Fibroblast of pulmonary artery (primary cell): ENCODE results near the gene NR4A3.

ENCODE experiments used
- DNase-seq: peaks from one replicate; pipeline ENCODE4 v3.0.0-alpha.2; 2010; ENCODE audit warnings: low read depth
- H3K4me3 ChIP-seq: replicated peaks from 2 replicates; pipeline ENCODE4 v1.5.1; 2011; ENCODE audit warnings: low read depth, mild to moderate bottlenecking, control low read depth, low read length, moderate library complexity
- CTCF ChIP-seq: IDR thresholded peaks from 2 replicates; pipeline ENCODE4 v1.5.1; 2011; ENCODE audit warnings: mild to moderate bottlenecking, control low read depth, low read length, inconsistent platforms; ENCODE audit errors: missing control alignments

NR4A3 gene

GRCh38 chr9:99825172-99826046, 3.7 kb downstream of the NR4A3 start:
- H3K4me3 ChIP-seq = peak overlapping the region; percentile 78
- no peak for DNase-seq
- no peak for TF ChIP-seq CTCF

- no peak overlapping the region for H3K4me3 ChIP-seq
- DNase-seq = no peak
- TF ChIP-seq CTCF = no peak
These were observed 4.9 kb downstream of the NR4A3 start for GRCh38 chr9:99826579-99826978.

GRCh38 chr9:99827244-99827643, 5.6 kb downstream of the NR4A3 start:
- no peak overlapping the region for H3K4me3 ChIP-seq
- TF ChIP-seq CTCF = no peak
- DNase-seq = no peak

GRCh38 chr9:99828054-99828416, 6.3 kb downstream of the NR4A3 start:
- DNase-seq = no peak
- TF ChIP-seq CTCF = no peak
- H3K4me3 ChIP-seq = no peak overlapping the region

DNA sequence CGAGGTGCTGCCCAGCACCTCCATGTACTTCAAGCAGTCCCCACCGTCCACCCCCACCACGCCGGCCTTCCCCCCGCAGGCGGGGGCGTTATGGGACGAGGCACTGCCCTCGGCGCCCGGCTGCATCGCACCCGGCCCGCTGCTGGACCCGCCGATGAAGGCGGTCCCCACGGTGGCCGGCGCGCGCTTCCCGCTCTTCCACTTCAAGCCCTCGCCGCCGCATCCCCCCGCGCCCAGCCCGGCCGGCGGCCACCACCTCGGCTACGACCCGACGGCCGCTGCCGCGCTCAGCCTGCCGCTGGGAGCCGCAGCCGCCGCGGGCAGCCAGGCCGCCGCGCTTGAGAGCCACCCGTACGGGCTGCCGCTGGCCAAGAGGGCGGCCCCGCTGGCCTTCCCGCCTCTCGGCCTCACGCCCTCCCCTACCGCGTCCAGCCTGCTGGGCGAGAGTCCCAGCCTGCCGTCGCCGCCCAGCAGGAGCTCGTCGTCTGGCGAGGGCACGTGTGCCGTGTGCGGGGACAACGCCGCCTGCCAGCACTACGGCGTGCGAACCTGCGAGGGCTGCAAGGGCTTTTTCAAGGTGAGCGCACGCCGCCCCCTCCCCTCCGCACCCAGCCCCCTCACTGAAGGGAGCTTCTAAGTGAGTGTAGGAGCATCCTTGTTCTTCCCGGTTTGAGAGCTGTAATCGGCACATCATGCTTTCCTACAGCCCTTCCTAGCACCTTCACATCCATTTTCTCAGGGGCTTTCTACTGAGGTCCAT, 6.9 kb downstream of the NR4A3 start:
- no peak for TF ChIP-seq CTCF
- H3K4me3 ChIP-seq = no peak overlapping the region
- DNase-seq = no peak

DNA sequence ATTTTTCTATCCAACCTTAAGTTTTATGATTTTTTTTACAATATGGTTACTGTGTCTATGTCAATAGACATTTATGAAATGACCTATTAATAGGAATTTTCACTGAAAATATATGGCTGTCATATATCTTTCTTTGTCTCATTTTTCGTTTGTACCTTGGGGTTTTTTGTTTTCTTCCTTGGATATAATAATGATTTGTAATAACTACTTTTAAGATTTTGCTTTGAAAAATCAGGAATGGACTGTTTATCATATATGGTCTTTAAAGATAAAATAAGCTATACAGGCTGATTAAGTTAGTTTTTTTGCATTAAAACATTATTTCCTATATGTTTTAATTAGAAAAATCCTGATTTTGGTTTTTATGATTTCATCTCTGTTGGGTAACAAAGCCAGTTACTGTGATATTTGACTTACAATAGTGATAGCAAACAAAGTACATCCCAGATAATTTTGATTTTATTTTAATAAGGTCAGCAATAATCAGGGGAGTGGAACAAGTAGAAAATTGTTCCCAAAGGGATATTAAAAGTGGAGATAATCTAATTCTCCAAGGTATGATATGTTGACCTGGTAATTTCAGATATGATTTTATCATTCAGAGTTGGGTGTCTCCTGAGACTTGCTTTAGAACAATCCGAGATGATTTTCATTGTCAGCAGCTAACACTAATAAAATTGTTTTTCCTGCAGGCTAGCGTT, 10.3 kb downstream of the NR4A3 start:
- no peak overlapping the region for H3K4me3 ChIP-seq
- no peak for TF ChIP-seq CTCF
- DNase-seq = no peak
